A549 (cell line): ENCODE data around the gene PGS1. TPM values are rescaled to one million over a fixed set of nuclear protein-coding genes. Genes with fewer than 3 reads are reported as not detected.

Experiments
- ATAC-seq, 2 experiments: fragments of 200-7000 bp in 1 of 2; fragments of >200 bp in 1 of 2; cut with Nextera tagmentation in 1 of 2; cut with Tn5 transposase in 1 of 2; 3 replicates each; pipeline versions ENCODE4 v1.8.0 to v1.9.1; 2018 to 2020; ENCODE audit warnings: mild to moderate bottlenecking in 1 of 2, moderate library complexity in 1 of 2
- CTCF ChIA-PET: fragments of 300-600 bp; sonication (Branson Sonifier 250); formaldehyde crosslinking; extraction: SDS; loops from one replicate; lab custom pipeline; 2021; ENCODE audit warnings: antibody characterized with exemption, inconsistent platforms; lab: Yijun Ruan, JAX
- POLR2A ChIA-PET: fragments of 350-600 bp; formaldehyde crosslinking; extraction: SDS; loops from one replicate; lab custom pipeline; 2021; ENCODE audit warnings: antibody characterized with exemption, inconsistent platforms; lab: Yijun Ruan, JAX
- DNase-seq, 2 experiments: peaks; one replicate each; pipeline versions ENCODE4 v3.0.0 to v3.0.0-alpha.2; 2011 to 2016; ENCODE audit warnings: low read depth in 1 of 2, low spot score in 1 of 2
- FAIRE-seq: peaks from 2 replicates; lab custom pipeline; 2011; peaks lifted over from hg19 to GRCh38; lab: Jason Lieb, UNC
- H3K27ac ChIP-seq, 2 experiments: fragments of >200 bp; sonication (Bioruptor Twin); formaldehyde crosslinking; 3 replicates each; pipeline ENCODE4 v1.5.1; 2016 to 2017
- H3K4me1 ChIP-seq: fragments of >200 bp; sonication (Bioruptor Twin); formaldehyde crosslinking; 3 replicates; pipeline ENCODE4 v1.6.1; 2016
- H3K4me2 ChIP-seq: fragments of >200 bp; sonication (Bioruptor Twin); formaldehyde crosslinking; 3 replicates; pipeline ENCODE4 v1.6.1; 2016
- H3K4me3 ChIP-seq: fragments of >200 bp; sonication (Bioruptor Twin); formaldehyde crosslinking; 3 replicates; pipeline ENCODE4 v1.5.1; 2016
- H3K9me3 ChIP-seq: fragments of >200 bp; sonication (Bioruptor Twin); formaldehyde crosslinking; 3 replicates; pipeline ENCODE4 v1.6.1; 2016
- CBX2 ChIP-seq: fragments of 200-600 bp; sonication (generic); IDR thresholded peaks from 2 replicates; pipeline ENCODE4 v1.6.1; 2016; ENCODE audit warnings: low read depth, mild to moderate bottlenecking, borderline replicate concordance
- CBX8 ChIP-seq: fragments of 200-600 bp; sonication (generic); IDR thresholded peaks from 2 replicates; pipeline ENCODE4 v1.6.1; 2016
- CHD2 ChIP-seq: fragments of 150-350 bp; IDR thresholded peaks from 2 replicates; pipeline ENCODE4 v1.6.1; 2014; ENCODE audit warnings: low read length; ENCODE audit not compliant: partially characterized antibody
- CTCF ChIP-seq: fragments of >200 bp; sonication (Bioruptor Twin); formaldehyde crosslinking; IDR thresholded peaks from 3 replicates; pipeline ENCODE4 v1.5.1; 2016
- EHF ChIP-seq: fragments of 250-450 bp; sonication (Bioruptor Pico); IDR thresholded peaks from 2 replicates; pipeline ENCODE4 v1.5.0; 2020; ENCODE audit warnings: mild to moderate bottlenecking
- EHMT2 ChIP-seq: fragments of 200-600 bp; sonication (generic); IDR thresholded peaks from 2 replicates; pipeline ENCODE4 v1.6.1; 2016; ENCODE audit warnings: antibody characterized with exemption, low read depth, mild to moderate bottlenecking, moderate library complexity
- ELK1 ChIP-seq: fragments of 150-350 bp; IDR thresholded peaks from 2 replicates; pipeline ENCODE4 v1.6.1; 2014; ENCODE audit warnings: low read depth, mild to moderate bottlenecking, low read length
- ESRRA ChIP-seq: fragments of 150-350 bp; IDR thresholded peaks from 2 replicates; pipeline ENCODE4 v1.6.1; 2014; ENCODE audit warnings: mild to moderate bottlenecking, low read length, borderline replicate concordance
- FOSB ChIP-seq: fragments of 250-450 bp; sonication (Bioruptor Pico); IDR thresholded peaks from 2 replicates; pipeline ENCODE4 v1.5.0; 2020; ENCODE audit warnings: mild to moderate bottlenecking, moderate library complexity
- FOXS1 ChIP-seq: fragments of 250-450 bp; sonication (Bioruptor Pico); IDR thresholded peaks from 2 replicates; pipeline ENCODE4 v1.5.0; 2020; ENCODE audit warnings: mild to moderate bottlenecking, moderate library complexity
- HMGXB4 ChIP-seq: fragments of 250-450 bp; sonication (Bioruptor Pico); IDR thresholded peaks from 2 replicates; pipeline ENCODE4 v1.5.0; 2021; ENCODE audit warnings: mild to moderate bottlenecking, moderate library complexity, borderline replicate concordance
- MAZ ChIP-seq: fragments of 150-350 bp; IDR thresholded peaks from 2 replicates; pipeline ENCODE4 v1.6.1; 2014; ENCODE audit warnings: antibody characterized with exemption, low read depth, low read length, borderline replicate concordance
- NFE2L2 ChIP-seq: fragments of 150-350 bp; conservative IDR thresholded peaks from 2 replicates; pipeline ENCODE4 v1.6.1; 2014; ENCODE audit warnings: low read length
- RARB ChIP-seq: fragments of 250-450 bp; sonication (Bioruptor Pico); IDR thresholded peaks from 2 replicates; pipeline ENCODE4 v1.8.0; 2021; ENCODE audit warnings: mild to moderate bottlenecking, moderate library complexity
- RCOR1 ChIP-seq: fragments of 150-350 bp; IDR thresholded peaks from 2 replicates; pipeline ENCODE4 v1.6.1; 2014; ENCODE audit warnings: antibody characterized with exemption, low read length, low read depth
- RFX5 ChIP-seq: fragments of 450-650 bp; IDR thresholded peaks from 2 replicates; pipeline ENCODE4 v1.7.1; 2014; ENCODE audit warnings: antibody characterized with exemption, mild to moderate bottlenecking, moderate library complexity
- RNF2 ChIP-seq: fragments of 200-600 bp; sonication (generic); IDR thresholded peaks from 2 replicates; pipeline ENCODE4 v1.6.1; 2016; ENCODE audit warnings: low read depth, mild to moderate bottlenecking, antibody characterized with exemption, moderate library complexity, borderline replicate concordance
- SMC3 ChIP-seq: fragments of >200 bp; sonication (Bioruptor Twin); formaldehyde crosslinking; IDR thresholded peaks from 3 replicates; pipeline ENCODE4 v1.6.1; 2018; ENCODE audit warnings: inconsistent platforms
- ZC3H11A ChIP-seq: fragments of 450-650 bp; IDR thresholded peaks from 2 replicates; pipeline ENCODE4 v1.6.1; 2014; ENCODE audit warnings: antibody characterized with exemption, mild to moderate bottlenecking
- ZNF302 ChIP-seq: fragments of 250-450 bp; sonication (Bioruptor Pico); IDR thresholded peaks from 2 replicates; pipeline ENCODE4 v1.9.0; 2021; ENCODE audit warnings: inconsistent platforms, mild to moderate bottlenecking, moderate library complexity
- ZSCAN20 ChIP-seq: fragments of 250-450 bp; sonication (Bioruptor Pico); IDR thresholded peaks from 2 replicates; pipeline ENCODE4 v1.8.0; 2022; ENCODE audit warnings: mild to moderate bottlenecking, moderate library complexity
- WGBS: methylation state at CpG from one replicate; pipeline ENCODE4 v1.1.6; 2017; ENCODE audit errors: missing lambda C conversion rate; 5-methylcytosine and 5-hydroxymethylcytosine counted together
- polyA plus RNA-seq, 4 experiments: library from polyadenylated mRNA; depleted of rRNA in 3 of 4; stranded (reverse); fragments of >200 nt; fragmentation: RNase III in 1 of 4; extraction: RNeasy Plus Mini Kit Qiagen cat#74134 plus additional on column Dnase treatment in 1 of 4; gene quantifications; 2 replicates in 3 of 4; 3 replicates in 1 of 4; pipeline ENCODE4 v1.2.3, GENCODE V29; 2011 to 2017
- TF ChIP-seq, protein P1 (sequence below): fragments of 250-450 bp; sonication (Bioruptor Pico); IDR thresholded peaks from 2 replicates; pipeline ENCODE4 v1.5.0; 2020; ENCODE audit warnings: low read depth, mild to moderate bottlenecking, moderate library complexity
- TF ChIP-seq, protein P2 (sequence below): IDR thresholded peaks from 2 replicates; pipeline ENCODE4 v1.6.1; 2012

The PGS1 gene
- polyA plus RNA-seq, 2 of the 4 experiments (the other 2 are of a cell fraction) = 23.7 to 29.5 TPM

GRCh38 chr17:78444392-78444791 is 65.9 kb downstream of the PGS1 start (continued):
- no peak for TF ChIP-seq FOXS1 (CRISPR knock-in tag)
- no peak for TF ChIP-seq HMGXB4 (CRISPR knock-in tag)
- no peak for TF ChIP-seq NFE2L2
- no peak for TF ChIP-seq RFX5
- no peak for TF ChIP-seq SMC3

DNA sequence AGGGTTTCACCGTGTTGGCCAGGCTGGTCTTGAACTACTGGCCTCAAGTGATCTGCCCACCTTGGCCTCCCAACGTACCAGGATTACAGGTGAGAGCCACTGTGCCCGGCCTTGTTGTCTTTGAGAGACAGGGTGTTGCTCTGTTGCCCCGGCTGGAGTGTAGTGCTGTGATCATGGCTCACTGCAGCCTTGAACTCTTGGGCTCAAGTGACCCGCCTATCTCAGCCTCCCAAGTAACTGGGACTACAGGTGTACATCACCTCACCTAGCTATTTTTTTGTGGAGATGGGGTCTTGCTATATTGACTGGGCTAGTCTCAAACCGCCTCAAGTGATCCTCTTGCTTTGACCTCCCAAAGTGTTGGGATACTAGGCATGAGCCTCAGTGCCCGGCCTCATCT is 68.4 kb downstream of the PGS1 start:
- CTCF ChIA-PET = interaction anchor here (0.8 to 3.1 kb wide), 10 partner anchors 7 to 279 kb away, joined by 3 to 18 read pairs (median 6); no protein-coding TSS in a partner anchor

More for the DNA sequence above, 68.4 kb downstream of the PGS1 start:
- POLR2A ChIA-PET = no interaction called here
- DNase-seq (no peak), FAIRE-seq (no peak), ATAC-seq (no peak)
- Histone ChIP-seq H3K9me3 (no peaks in the 10 kb centered on the region), H3K27ac (no peak overlapping the region), H3K4me1 (no peaks in the 10 kb centered on the region), H3K4me3 (no peak overlapping the region), H3K4me2 (no peak overlapping the region)
- 78% methylated on average over 7 of the region's 7 CpGs for WGBS
- TF ChIP-seq CBX8 = no peak
- no peak for TF ChIP-seq ZC3H11A
- TF ChIP-seq CTCF = no peak
- TF ChIP-seq RFX5 = no peak
- no peak for TF ChIP-seq MAZ
- TF ChIP-seq, protein P1, sequence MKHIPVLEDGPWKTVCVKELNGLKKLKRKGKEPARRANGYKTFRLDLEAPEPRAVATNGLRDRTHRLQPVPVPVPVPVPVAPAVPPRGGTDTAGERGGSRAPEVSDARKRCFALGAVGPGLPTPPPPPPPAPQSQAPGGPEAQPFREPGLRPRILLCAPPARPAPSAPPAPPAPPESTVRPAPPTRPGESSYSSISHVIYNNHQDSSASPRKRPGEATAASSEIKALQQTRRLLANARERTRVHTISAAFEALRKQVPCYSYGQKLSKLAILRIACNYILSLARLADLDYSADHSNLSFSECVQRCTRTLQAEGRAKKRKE (CRISPR knock-in tag) = no peak
- TF ChIP-seq EHF = no peak
- TF ChIP-seq ZNF302 = no peak
- no peak for TF ChIP-seq ESRRA
- no peak for TF ChIP-seq RARB
- TF ChIP-seq EHMT2 = no peak
- TF ChIP-seq CHD2 = no peak
- no peak for TF ChIP-seq RCOR1
- no peak for TF ChIP-seq CBX2
- TF ChIP-seq, protein P2, sequence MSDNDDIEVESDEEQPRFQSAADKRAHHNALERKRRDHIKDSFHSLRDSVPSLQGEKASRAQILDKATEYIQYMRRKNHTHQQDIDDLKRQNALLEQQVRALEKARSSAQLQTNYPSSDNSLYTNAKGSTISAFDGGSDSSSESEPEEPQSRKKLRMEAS = no peak
- no peak for TF ChIP-seq ELK1
- TF ChIP-seq HMGXB4 (CRISPR knock-in tag) = no peak
- no peak for TF ChIP-seq RNF2
- TF ChIP-seq FOSB (CRISPR knock-in tag) = no peak
- TF ChIP-seq ZSCAN20 = no peak
